ENCODE data around the gene C2CD4A.
"Not testable (repeated sequence)": the region's sequence is repeated elsewhere in the genome, so short reads cannot be mapped to it uniquely, and the experiment has no call there.

C2CD4A gene, protein sequence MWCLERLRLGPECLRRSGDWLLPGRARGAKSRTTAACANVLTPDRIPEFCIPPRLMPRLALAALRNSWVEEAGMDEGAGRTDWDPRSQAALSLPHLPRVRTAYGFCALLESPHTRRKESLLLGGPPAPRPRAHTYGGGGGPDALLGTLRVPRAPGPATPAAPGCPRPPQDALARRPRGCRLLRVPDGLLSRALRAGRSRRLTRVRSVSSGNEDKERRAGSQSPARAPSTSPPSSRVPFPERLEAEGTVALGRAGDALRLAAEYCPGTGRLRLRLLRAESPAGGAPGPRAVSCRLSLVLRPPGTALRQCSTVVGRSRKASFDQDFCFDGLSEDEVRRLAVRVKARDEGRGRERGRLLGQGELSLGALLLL

DNA sequence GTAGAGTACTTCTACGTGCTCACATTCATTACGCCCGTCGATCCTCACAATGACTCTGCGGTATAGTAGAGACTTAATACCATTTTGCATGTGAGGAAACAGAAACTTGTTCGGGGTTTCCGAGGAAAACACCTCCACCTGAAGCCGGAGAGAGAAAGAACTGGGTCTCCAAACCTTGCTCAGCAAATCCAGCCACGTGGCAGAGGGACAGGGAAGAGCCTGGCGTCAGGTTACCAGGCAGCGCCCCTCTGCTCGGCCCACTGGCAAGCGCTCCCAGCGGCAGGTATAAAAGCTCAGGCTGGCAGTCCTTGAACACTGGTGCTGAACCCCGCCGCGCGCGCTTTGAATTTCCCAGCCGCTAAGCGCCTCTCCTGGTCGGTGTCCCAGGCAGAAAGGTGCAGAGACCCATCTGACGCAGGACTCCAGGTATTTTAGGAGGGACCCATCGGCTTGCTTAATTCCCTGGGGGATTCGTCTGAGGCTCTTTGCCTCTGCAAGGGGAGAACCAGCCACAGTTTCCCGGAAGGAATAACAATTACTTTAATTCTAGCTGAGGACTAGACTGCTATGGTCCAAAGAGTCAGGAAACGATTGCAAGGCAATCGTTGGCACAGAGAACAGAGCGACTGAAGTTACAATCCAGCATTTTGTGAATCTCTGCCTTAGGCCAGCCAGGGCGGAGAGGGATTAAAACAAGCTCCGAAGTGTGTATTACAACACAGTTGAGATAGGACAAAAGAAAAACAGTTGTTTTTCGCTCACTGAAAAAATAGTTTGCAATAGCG lies at the start of gene C2CD4A:
Gene C2CD4A (plus strand): TSS at position 315 of the 785 bp plus-strand sequence. CDS start 637 bp downstream, outside the sequence.
- H3K4me1 Mint-ChIP-seq: peaks cover 44% of the 10 kb centered on the region
- peaks cover 39% of the 10 kb centered on the region for H3K27me3 Mint-ChIP-seq
- peak within 1 kb of the TSS; percentile 88 to 89 for H3K4me3 Mint-ChIP-seq
- DNase-seq: peak; percentile 43 to 48
- peak; percentile 69 for ATAC-seq
- no peaks in the 10 kb centered on the region for H3K9me3 Mint-ChIP-seq
- peak within 1 kb of the TSS; percentile 21 to 74 for H3K27ac Mint-ChIP-seq

DNA sequence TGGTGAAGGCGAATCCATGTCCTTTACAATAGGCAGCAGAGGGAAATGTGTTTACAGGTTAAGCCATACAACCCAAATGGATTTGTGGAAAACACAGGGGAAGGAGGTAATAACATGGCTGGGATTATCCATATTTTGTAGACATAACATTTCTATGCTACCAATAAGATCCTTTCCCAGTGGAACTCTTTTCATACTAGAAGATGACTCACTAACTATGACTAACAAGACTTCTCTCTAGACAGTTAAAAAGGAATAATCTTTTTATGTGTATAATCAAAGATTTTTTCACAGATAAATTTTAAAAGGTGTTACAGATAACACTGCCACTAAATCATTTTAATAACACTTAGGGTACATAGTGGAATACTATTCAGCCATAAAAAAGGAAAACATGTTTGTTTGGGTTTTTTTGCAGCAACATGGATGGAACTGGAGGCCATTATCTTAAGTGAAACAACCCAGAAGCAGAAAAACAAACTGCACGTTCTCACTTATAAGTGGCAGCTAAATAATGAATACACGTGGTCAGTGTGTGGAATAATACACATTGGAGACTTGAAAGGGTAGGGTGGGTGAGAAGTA lies 46.1 kb upstream of the C2CD4A start:
- no peaks in the 10 kb centered on the region for H3K27me3 Mint-ChIP-seq

DNA sequence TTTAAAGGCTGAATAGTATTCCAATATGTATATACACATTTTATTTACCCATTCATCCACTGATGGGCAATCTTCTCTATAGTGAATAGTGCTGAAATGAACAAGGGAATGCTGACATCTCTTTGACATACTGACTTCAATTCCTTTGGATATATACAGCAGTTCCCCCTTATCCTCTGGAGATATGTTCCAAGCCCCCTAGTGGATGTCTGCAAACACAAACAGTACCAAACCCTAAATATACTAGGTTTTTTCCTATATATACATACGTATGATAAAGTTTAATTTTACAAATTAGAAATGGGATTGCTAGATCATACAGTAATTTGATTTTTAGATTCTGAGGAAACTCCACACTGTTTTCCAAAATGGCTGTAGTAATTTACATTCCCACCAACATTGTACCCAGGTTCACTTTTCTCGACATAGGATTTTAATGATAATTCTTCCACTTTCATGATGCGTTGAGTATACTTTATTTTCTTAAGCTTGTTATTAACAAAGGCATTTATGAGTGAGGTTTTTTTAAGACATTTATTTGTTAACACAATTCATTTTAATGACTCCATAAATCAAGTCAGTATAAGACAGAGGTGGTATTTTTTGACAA lies 44.7 kb upstream of the C2CD4A start:
- Mint-ChIP-seq H3K27ac (no peak overlapping the region), H3K27me3 (no peaks in the 10 kb centered on the region), H3K4me3 (no peak overlapping the region), H3K9me3 (peaks cover 0 to 9% of the 10 kb centered on the region in 2 donors), H3K4me1 (no peaks in the 10 kb centered on the region)
- no peak for DNase-seq
- no peak for ATAC-seq

More for the DNA sequence above, 46.1 kb upstream of the C2CD4A start:
- no peak overlapping the region for H3K4me3 Mint-ChIP-seq
- ATAC-seq (no peak), DNase-seq (no peak)
- peaks cover 0 to 15% of the 10 kb centered on the region in 2 donors for H3K9me3 Mint-ChIP-seq
- H3K4me1 Mint-ChIP-seq: no peaks in the 10 kb centered on the region
- no peak overlapping the region for H3K27ac Mint-ChIP-seq

DNA sequence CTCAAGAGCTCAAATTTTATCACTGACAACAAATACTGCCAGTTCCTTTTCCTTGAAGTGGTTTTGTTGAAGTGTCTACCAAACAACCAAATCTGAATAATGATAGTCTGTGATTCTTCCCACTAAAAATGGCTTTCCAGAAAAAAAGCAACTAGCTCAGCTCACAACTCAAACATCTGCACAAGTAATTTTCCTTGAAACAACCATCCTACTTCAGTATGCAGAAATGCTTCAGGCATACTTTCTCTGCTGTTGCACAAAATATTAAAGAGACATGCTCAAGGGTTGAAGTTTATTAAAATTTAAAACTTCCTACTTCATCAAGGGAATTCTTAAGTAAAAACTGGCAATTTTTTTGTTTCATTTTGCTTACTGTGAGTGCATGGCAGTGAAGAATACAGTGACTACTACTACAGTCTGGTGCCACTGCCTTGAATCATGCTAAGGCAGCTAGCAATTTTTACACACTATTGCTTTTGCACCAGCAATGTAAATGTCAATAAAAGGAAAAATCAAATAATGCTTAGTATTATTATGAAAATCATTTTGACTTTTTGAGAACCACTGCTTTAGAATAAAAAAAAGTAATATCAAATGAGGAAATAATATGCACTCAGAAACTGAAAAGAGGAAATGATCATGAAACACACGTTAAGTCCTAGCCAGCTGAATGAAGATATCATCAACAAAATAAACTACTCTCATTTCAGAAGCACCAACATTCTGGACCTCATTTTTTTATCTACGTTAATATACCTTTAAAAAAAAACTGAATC lies 40.1 kb upstream of the C2CD4A start:
- Mint-ChIP-seq H3K4me3 (no peak overlapping the region), H3K27me3 (no peaks in the 10 kb centered on the region), H3K27ac (no peak overlapping the region), H3K9me3 (no peaks in the 10 kb centered on the region), H3K4me1 (no peaks in the 10 kb centered on the region)
- ATAC-seq (no peak), DNase-seq (no peak)

DNA sequence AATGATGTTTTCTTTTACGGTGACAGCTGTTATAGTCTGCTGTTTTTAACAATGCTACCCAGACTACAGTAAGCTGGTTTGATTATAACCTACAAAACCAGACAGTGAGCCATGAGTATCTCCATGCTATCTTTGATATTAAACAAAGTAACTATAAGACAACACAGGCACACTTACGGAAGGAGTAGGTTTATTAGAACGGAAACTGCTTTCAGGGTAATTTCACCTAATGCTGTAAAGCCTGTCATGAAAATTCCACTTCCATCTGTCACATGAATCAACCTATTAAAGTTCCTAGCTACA lies 39.6 kb upstream of the C2CD4A start:
- H3K4me3 Mint-ChIP-seq: no peak overlapping the region
- no peaks in the 10 kb centered on the region for H3K27me3 Mint-ChIP-seq
- H3K4me1 Mint-ChIP-seq: no peaks in the 10 kb centered on the region
- no peaks in the 10 kb centered on the region for H3K9me3 Mint-ChIP-seq
- ATAC-seq: no peak
- DNase-seq: no peak
- no peak overlapping the region for H3K27ac Mint-ChIP-seq

DNA sequence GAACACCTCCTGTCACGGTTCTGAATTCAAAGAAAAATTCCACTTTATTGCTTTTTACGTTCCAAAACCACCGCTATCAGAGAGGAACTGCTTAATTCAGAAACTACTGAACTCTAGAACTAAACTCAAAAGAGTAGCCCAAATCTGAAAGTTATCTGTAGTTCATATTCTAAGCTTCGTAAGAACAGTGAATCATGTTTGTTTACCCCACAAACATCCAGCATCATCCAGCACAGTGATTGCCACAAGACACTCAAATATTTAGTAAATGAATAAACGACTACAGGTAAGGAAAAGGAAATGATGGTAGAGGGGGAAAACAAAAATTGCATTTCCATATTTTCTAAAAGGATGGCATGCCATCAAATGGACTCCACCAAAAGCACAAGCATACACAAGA lies 38.9 kb upstream of the C2CD4A start:
- no peak overlapping the region for H3K27ac Mint-ChIP-seq
- H3K4me3 Mint-ChIP-seq: no peak overlapping the region
- no peaks in the 10 kb centered on the region for H3K4me1 Mint-ChIP-seq
- H3K27me3 Mint-ChIP-seq: no peaks in the 10 kb centered on the region
- ATAC-seq: no peak
- no peaks in the 10 kb centered on the region for H3K9me3 Mint-ChIP-seq
- DNase-seq: no peak

DNA sequence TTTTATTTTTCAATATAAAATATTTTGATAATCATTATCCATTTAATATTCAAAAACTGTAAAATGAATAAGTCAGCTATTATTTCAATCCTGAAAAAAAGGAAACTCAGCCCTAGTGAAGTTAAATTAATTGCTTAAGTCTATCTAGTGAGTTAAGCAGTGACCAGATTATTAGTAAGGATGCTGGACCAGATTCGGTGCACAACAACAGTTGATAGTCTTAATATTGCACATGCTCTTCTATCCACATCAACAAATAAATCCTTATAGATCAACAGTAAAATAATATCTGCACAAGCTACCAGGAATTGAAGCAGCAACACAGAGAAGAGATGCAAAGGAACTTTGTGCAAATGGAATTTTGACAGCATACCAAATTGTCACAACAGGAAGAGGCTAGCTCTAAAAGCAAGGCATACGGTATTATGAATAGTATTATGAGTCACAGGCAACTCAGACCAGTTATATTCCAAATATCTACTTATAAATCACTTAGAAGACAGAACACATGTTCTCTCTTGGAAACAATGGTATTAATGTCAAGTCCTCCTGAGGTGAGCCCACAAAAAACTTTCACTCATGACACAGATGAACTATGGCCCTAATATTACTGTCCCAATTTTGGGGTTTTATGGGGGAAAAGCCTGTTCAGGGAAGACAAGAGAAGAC lies 31.4 kb upstream of the C2CD4A start:
- no peak for ATAC-seq
- DNase-seq: no peak
- no peaks in the 10 kb centered on the region for H3K27me3 Mint-ChIP-seq
- no peak overlapping the region for H3K4me3 Mint-ChIP-seq
- H3K27ac Mint-ChIP-seq: peak overlapping the region in 1 of 2 donors; percentile 9
- H3K9me3 Mint-ChIP-seq: peaks cover 0 to 9% of the 10 kb centered on the region in 2 donors
- peaks cover 11% of the 10 kb centered on the region for H3K4me1 Mint-ChIP-seq

DNA sequence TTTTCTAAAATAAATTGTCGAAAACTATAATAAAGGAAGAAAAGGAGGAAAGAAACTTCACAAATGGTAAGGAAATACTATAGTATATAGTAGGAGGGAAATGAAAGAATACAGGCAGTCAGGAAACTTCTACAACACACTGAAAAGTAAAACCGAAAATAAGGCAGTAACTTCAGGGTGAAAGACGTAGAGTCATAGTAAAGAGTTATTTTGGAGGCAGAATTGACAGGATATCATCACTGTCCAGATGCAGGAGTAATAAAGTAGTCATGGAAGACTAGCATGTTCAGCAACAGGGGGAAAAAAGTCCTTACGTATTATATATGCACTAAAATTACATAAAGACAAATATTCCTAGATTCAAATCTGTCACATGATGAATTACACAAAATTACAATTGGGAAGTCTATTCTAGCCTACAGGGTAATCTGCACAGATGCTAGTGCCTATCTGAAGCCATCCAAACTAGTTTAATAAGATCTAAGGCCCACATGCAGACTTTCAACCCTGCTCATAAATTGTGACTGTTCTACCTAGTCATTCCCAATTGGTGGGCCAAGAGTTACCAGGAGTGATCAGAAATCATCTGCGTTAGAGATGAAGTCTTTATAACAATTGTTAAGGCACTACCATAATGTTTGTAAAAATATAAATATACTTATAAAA lies 20.6 kb upstream of the C2CD4A start:
- Mint-ChIP-seq H3K4me1 (peaks cover 16% of the 10 kb centered on the region), H3K4me3 (peak overlapping the region; percentile 34 to 40), H3K9me3 (no peaks in the 10 kb centered on the region), H3K27me3 (no peaks in the 10 kb centered on the region), H3K27ac (peak overlapping the region in 1 of 2 donors; percentile 83)
- no peak for DNase-seq
- peak; percentile 48 for ATAC-seq

DNA sequence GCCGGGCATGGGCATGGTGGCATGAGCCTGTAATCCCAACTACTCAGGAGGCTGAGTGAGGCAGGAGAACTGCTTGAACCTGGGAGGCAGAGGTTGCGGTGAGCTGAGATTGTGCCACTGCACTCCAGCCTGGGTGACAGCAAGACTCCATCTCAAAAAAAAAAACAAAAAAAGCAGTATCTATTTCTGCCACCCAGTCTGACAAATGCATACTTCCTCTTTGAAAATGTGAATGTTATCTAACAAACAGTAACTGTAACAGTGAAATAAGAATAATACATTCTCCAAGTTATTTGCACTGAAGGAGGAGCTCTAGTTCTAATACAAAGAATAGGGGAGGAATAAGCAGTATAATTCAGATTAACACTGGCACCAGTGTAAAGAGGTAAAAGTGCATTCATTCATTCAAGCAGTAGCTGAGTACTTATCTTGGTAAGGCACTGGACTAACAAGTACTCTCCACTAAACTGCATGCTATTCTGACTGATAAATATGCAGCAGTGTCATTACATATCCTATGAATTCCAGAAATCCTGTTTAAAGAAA lies 19.4 kb upstream of the C2CD4A start:
- H3K4me1 Mint-ChIP-seq: peaks cover 22% of the 10 kb centered on the region
- no peak for DNase-seq
- no peak overlapping the region for H3K4me3 Mint-ChIP-seq
- ATAC-seq: no peak
- H3K27ac Mint-ChIP-seq: no peak overlapping the region
- no peaks in the 10 kb centered on the region for H3K9me3 Mint-ChIP-seq
- H3K27me3 Mint-ChIP-seq: no peaks in the 10 kb centered on the region

DNA sequence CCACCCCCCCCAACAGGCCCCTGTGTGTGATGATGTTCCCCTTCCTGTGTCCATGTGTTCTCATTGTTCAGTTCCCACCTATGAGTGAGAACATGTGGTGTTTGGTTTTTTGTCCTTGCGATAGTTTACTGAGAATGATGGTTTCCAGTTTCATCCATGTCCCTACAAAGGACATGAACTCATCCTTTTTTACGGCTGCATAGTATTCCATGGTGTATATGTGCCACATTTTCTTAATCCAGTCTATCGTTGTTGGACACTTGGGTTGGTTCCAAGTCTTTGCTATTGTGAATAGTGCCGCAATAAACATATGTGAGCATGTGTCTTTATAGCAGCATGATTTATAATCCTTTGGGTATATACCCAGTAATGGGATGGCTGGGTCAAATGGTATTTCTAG lies 18.5 kb upstream of the C2CD4A start:
- not testable (repeated sequence) for H3K27ac Mint-ChIP-seq, ATAC-seq, H3K27me3 Mint-ChIP-seq, H3K9me3 Mint-ChIP-seq, DNase-seq, H3K4me3 Mint-ChIP-seq
- peaks cover 31% of the 10 kb centered on the region for H3K4me1 Mint-ChIP-seq

DNA sequence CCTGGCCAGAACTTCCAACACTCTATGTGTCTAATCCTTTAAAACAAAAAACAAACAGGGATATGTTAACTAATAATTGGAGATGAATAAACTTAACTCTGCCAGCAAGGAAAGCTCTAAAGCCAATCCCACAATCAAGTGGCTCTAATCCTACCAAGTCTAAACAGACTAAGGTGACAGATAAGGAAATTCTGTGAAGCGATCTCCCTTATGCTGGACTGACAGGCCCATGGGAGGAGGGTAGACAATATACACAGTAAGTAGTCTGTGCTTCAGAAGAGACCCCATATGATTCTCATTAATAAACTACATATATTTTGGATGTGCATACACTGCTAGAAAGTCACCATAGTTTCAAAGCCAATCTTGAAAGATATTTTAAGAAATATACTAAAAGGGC lies 16.7 kb upstream of the C2CD4A start:
- Mint-ChIP-seq H3K4me1 (peaks cover 48% of the 10 kb centered on the region), H3K9me3 (no peaks in the 10 kb centered on the region), H3K27me3 (no peaks in the 10 kb centered on the region), H3K4me3 (no peak overlapping the region), H3K27ac (no peak overlapping the region)
- DNase-seq (no peak), ATAC-seq (no peak)

DNA sequence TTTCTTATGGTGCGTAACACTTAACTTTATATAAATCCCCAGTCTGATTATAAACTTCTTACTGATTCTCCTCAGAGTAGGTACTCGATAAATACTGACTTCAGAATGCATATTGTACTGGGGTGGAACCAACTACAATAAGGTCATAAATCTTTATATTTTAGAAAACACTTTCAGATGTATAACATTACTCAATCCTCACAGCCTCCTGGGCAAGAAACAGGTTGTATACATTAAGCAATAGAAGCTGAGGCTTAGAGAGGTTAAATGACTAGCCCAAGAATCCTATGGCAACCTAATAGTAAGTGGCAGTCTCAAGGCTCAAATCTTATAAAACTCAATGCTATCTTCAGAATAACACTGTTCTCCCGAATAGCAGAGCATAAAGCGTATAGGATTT lies 15.6 kb upstream of the C2CD4A start:
- H3K4me1 Mint-ChIP-seq: peaks cover 41% of the 10 kb centered on the region
- DNase-seq (no peak), ATAC-seq (no peak)
- no peaks in the 10 kb centered on the region for H3K9me3 Mint-ChIP-seq
- no peak overlapping the region for H3K27ac Mint-ChIP-seq
- H3K4me3 Mint-ChIP-seq: no peak overlapping the region
- no peaks in the 10 kb centered on the region for H3K27me3 Mint-ChIP-seq

DNA sequence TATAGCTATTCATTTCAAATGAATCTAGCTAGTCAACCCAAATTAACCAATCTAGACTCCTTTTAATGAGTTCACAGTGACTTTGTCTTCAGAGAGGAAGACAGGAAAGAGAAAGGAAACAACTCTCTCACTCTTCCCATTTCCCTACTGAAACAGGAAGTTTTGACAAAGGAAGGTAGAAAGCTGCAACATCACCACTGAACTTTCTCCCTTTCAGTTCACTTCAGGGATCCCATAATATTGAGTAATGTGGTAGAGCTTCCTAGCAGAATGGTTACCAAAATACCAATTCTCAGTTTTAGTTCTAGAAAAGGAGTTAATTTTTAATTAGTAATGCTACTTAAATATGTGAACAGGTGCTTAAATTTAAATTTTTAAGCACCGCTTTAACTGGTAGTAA lies 14.1 kb upstream of the C2CD4A start:
- ATAC-seq (no peak), DNase-seq (no peak)
- Mint-ChIP-seq H3K9me3 (no peaks in the 10 kb centered on the region), H3K27ac (no peak overlapping the region), H3K4me3 (no peak overlapping the region), H3K27me3 (no peaks in the 10 kb centered on the region), H3K4me1 (peaks cover 49% of the 10 kb centered on the region)

DNA sequence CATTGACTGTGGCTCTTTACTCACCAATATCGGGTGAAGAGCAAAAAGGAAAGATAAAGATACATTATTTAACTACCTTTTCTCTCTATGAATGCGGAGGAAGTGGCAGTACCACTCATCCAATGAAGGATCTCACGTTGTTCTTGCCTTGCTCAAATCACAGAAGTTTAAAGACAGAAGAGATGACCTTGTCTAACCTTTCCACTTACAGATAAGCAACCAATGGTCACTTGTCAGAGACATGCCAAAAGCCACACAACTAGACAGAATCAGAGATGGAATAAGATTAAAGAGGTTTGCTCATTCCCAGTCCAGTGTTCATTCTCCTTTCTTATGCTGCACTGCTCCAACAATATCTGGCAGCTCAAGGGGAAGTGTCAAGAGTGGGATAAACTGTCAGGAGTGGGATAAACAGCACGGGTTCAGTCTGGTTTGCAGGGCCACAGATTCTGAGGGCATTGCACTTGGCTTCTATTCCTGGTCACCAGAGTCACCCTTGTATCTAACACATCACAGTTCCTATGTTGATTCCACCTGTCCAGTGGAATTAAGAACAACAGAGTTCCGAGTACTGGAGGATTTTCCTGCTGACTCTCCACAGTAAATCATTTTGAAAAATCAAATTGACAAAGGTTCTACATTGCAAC lies 13.2 kb upstream of the C2CD4A start:
- H3K9me3 Mint-ChIP-seq: no peaks in the 10 kb centered on the region
- H3K27ac Mint-ChIP-seq: no peak overlapping the region
- H3K4me1 Mint-ChIP-seq: peaks cover 55% of the 10 kb centered on the region
- ATAC-seq (no peak), DNase-seq (no peak)
- H3K4me3 Mint-ChIP-seq: no peak overlapping the region
- no peaks in the 10 kb centered on the region for H3K27me3 Mint-ChIP-seq
